ENCODE data around the gene PNLIPRP1.

DNA sequence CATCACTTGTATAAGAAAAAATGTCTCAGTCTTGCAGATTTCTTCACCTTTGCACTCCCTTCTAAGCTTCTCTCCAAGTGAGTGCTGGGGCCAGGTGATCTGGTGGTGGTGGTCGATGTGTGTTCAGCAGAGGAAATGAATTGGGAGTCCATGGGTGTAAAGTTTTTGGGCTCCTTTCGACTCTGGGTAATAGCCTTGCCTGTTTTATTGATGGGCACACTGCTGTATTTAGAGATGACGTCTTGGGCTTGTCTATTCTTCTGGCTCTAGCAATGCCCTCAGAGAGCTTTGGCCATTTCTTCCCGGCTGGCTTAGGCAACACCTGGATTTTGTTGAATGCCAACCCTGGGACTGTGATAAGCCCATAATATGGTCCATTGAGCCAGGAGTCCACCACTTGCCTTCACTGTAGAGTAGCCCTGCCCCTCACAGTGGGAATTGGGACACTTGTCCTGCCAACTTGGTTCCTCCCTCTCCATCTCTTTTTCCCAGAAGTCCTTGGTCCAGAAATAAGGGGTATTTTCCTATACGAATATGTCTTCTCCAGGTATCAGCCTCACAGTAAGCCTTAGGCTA lies 33.4 kb upstream of the PNLIPRP1 start:
- no peak for TF ChIP-seq POU6F1 (CRISPR knock-in tag; IDR thresholded peaks at IDR 0.05; ENCODE audit: borderline replicate concordance, low read depth)
- no peak for TF ChIP-seq ZFP30 (CRISPR knock-in tag; IDR thresholded peaks at IDR 0.05)
- TF ChIP-seq CSRNP3 (CRISPR knock-in tag; IDR thresholded peaks at IDR 0.05): no peak
- TF ChIP-seq CSDC2 (CRISPR knock-in tag; IDR thresholded peaks at IDR 0.05): no peak
- no peak for TF ChIP-seq GLIS3 (CRISPR knock-in tag; IDR thresholded peaks at IDR 0.05)
- no peak for TF ChIP-seq TSHZ2 (CRISPR knock-in tag; IDR thresholded peaks at IDR 0.05)
- no peak for TF ChIP-seq ZNF565 (CRISPR knock-in tag; conservative IDR thresholded peaks at IDR 0.05; ENCODE audit: low read depth)
- no peak for TF ChIP-seq TCF4 (CRISPR knock-in tag; IDR thresholded peaks at IDR 0.05; ENCODE audit: borderline replicate concordance)
- no peak for TF ChIP-seq PPARA (CRISPR knock-in tag; IDR thresholded peaks at IDR 0.05; ENCODE audit: borderline replicate concordance)

All from SK-N-SH treated with all-trans-retinoic acid at 6 μM for 48 hours (cell line).